SHP77 treated with DMSO at 0.1 percent for 48 hours (cell line): Measurements from ENCODE around the gene C9.
"Not testable (repeated sequence)": the region's sequence is repeated elsewhere in the genome, so short reads cannot be mapped to it uniquely, and the experiment has no call there.

Source experiments
- DNase-seq: peaks from one replicate; lab custom pipeline; 2025; lab: John Stamatoyannopoulos, UW

The C9 gene

DNA sequence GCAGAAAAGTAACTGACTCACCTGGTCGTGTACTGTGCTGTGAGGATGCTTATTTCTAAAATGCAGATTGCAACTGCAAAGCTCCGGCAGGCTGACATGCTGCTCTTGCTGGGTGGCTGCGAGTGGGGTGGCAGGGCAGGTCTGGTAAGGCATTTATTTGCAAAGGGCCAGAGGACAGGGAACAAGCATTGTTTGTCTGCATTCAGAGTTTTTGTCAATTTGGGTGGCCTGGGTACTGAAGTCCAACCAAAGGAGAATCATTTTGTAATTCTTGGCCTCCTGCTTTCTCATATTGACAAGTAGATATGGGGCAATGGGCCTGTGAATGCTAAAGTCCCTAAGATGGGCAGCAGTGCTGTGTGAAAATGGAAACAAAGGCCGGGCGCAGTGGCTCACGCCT is at the start of gene C9:
Gene C9, minus strand, starts transcription at position 129 of the 400 bp plus-strand sequence. Its CDS starts 31 bp downstream, at position 98.
- DNase-seq: no peak

- DNase-seq: no peak
Measured at GRCh38 chr5:39413771-39414170, 49.5 kb upstream of the C9 start.

- no peak for DNase-seq
Measured at GRCh38 chr5:39412721-39413394, 48.6 kb upstream of the C9 start.

DNA sequence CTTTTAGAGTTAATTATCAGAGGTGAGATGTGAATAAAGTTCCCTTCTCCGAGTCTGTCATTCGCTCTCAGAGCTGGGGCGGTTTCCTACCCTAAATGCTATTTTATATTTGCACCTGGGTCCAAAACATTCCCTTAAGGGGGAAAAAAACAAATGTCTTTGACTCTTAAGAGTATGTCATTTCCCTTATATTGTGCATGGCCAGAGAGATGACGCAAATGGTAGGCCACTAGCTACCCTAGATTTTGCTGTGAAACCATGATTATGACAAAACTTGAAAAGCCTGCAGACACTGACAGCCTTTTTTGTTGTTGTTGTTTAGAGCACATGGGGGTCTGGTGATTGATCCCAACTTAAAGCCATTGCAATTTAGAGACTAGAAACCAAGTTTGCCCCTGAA is 47.7 kb upstream of the C9 start:
- DNase-seq: no peak

DNA sequence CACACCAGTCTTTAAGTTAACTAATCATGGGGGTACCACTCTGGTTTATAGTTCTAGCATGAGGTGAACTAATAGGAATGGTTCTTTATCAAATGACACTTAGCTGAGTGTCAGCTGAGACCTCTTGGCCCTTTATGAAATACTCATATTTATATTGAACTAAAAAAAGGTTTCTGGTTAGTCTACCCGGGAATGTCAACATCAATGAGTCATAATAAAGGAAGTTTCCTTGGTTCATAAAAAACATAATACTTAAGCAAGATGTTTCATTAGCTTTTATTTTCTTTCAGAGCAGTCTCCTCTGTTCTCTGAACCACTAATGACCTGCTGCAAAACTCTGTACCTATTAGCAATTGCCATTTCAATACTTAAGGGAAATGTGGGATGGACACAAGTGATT is 46.8 kb upstream of the C9 start:
- no peak for DNase-seq

GRCh38 chr5:39409033-39409432 is 44.7 kb upstream of the C9 start:
- no peak for DNase-seq

GRCh38 chr5:39405083-39405843 is 41.0 kb upstream of the C9 start:
- DNase-seq: no peak

DNA sequence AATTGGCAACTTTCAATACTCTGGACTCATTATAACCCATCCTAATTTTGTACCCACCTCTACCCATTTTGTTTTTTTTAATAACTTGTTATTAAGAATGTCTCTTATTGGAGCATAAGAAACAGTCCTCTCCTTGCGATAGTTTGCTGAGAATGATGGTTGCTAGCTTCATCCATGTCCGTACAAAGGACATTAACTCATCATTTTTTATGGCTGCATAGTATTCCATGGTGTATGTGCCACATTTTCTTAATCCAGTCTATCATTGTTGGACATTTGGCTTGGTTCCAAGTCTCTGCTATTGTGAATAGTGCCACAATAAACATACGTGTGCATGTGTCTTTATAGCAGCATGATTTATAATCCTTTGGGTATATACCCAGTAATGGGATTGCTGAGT is 39.5 kb upstream of the C9 start:
- DNase-seq: not testable (repeated sequence)

DNA sequence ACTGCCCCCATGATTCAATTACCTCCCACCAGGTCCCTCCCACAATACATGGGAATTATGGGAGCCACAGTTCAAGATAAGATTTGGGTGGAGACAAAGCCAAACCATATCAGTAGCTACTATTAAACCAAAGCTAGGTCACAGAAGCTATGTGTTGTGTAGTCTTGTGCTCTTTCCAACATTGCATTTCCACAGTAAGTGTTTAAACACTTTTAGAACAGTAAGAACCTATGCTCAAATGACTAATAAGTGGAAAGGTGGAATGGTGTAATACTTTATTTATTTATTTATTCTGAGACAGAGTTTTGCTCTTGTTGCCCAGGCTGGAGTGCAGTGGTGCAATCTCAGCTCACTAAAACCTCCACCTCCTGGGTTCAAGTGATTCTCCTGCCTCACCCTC is 37.8 kb upstream of the C9 start:
- not testable (repeated sequence) for DNase-seq

DNA sequence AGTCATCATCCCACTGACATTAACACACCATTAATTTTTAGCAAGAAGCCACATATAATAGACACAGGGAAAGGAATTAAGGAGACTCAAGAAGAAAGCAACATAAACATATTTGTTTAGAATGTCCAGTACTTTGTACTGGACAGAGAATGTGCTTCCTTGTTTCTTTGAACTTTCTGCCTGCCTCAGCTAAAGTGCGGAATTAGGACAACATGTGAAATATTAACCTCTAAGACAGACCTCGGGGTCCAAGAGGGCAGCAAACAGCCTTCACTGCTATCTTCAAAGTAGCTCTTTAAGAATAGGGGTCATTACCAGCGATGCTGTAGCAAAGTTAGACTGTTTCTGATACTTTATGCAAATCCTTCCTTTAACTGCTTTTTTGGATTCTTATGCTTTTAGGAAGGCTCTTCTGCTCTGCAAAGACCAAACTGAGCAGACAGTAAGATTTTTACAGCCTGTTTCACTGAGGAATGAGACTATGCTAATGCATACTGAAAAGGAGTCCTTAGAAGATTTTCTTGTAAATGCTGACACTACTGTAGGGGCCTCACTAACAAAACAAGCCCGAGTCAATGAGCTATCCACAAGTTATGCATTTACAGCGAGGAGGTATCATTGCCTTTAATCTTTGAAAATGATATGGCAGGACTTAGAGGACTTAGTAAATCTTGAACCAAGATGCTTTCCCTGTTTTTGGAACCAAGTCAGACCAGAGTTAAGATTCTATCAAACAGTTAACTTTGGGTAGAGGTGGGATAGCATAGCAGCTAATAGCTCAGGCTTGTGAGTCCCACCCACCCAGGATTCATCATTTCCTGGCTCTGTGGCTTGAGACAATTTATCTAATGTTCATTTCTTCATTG is 36.7 kb upstream of the C9 start:
- no peak for DNase-seq

DNA sequence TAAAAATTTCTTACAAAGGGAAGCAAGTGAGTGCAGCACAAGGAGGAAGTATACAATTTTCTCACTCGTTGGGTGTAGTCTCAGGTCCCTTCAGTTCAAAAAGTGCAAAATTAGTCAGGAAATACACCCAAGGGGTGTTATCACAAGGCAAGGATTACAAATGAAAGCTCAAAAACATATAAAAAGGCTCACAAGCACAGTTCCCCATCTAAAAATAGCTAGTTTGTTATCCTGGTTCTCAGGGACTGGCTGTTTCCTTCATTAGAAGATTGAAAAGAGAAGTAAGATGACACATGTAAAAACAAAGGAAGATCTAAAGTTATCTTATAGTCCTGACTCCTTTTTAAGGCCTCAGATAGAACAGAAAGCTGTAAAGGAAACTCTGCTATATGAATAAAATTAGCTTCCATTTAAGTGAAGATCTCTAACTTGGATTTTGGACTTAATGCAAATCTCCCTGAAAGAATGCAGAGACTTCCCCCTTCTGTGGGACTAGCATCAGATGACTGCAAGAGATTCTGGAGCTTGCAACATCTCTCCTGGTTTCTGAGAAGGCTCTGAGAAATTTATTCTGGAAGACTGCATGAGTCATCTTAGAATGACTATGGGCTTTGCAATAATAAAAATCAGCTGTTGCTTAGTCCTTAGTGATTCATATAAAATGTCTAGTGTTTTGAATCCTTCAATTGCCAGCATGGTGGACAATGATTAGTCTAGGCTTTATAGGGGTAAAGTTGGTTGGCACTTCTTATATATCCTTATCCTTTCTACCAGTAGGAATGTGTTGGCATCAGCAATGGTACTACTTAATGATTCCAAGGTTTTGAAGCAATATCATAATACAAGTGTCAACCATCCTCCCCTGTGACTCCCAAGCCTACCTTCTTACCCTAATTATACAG is 35.1 kb upstream of the C9 start:
- no peak for DNase-seq

DNA sequence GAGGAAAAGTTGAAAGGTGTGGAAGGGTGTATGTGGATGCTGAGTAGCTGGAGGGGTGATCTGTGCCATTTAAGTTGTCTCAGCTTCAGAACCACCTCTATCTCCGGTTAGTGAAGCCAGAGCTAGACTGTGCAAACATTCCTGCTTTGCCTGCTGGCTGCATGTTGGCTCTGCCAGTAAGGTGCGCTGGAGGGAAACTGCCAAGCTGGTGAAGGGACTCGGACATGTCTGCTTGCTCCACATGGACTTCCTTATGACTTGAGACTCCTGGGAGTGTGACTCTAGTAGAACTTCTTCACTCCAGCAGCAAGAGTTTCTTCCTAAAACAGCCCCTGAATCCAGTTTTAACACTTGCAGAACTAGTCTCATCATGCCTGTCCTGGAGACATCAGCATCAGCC is 32.5 kb upstream of the C9 start:
- no peak for DNase-seq

DNA sequence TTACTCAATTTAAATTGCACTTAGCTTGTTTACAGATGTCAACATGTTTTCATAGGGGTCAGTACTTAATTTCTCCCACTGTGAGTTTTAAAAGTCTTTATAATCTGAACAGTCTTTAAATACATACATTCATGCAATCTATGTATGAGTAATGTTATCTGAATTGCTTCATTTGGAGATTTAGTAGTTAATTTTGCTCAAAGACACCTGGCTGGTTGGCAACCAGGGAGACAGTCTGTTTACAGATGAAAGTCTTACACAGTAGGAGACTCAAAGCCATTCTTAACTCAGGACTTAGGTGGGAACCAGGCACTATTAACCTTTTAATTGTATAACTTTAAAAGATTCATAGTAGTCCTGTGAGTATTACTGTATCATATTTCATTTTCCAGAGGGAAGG is 31.2 kb upstream of the C9 start:
- no peak for DNase-seq

DNA sequence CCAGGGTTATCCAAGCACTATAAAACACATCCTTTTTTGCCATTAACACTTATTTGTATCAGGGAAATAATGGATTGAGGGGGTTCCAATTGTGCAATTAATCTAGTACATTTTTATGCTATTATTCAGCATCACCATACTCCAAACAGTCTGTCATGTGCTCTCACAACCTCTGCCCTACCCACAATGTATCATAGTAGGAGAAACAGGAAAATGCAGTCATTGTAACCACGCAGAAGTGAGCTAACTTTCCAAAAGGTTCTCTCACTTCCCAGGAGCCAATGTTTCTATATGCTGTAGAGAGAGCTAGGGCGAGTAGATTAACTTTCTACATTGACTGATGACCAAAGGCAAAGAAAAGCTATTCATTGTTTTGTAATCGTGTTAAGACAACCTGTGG is 30.7 kb upstream of the C9 start:
- no peak for DNase-seq

DNA sequence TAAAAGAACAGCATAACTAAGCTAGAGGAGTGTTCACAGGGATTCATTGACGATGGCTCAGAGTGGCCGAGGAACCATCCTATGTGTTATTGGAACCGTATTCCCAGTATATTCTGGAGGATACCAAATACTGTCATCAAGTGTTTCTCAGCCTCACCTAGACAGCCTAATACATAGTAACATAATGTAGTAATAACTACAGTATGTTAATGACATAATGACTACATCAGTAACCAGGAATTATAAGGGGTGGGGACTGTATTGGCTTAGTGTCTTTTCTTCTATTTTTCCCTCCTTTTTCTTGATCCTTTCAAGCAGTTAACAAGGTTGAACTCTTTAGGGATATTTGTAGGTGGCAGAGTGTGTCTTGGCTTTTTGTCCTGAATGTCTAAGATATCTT is 26.6 kb upstream of the C9 start:
- no peak for DNase-seq

DNA sequence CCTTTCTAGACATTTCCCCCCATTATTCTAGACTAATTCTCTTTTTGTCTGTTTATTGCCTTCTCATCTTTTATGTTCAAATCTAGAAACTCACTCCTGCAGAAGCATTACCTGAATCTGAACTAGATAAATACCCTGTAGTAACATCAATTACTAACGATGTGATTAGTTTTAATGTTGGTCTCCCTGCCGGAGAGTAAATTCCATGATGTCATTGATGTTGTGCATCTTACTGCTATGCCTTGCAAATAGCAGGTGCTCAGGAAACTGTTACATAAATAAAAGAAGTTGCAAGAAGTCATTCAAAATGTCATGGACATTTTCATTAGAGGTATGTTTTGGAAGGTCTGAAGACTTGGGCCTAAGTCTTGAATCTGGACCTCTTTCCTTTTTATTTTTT is 23.0 kb upstream of the C9 start:
- DNase-seq: no peak

DNA sequence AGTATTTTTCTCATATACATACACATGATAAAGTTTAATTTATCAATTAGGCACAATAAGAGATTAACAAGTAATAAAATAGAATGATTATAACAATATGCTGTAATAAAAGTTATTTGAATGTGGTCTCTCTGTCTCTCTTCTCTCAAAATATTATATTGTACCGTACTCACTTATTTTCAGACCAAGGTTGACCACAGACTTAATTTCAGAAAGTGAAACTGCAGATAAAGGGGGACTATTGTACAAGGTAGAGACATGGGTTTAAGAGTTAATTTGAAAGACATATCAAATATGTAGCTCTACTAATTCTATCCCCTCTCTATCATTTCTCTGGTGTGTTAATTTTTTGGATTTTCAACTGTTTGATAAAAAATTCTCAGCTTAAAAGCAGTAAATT is 20.0 kb upstream of the C9 start:
- DNase-seq: no peak

GRCh38 chr5:39381376-39381775 is 17.1 kb upstream of the C9 start:
- DNase-seq: no peak

- DNase-seq: no peak
Measured at GRCh38 chr5:39379693-39380092, 15.4 kb upstream of the C9 start.

GRCh38 chr5:39377613-39378012 is 13.3 kb upstream of the C9 start:
- DNase-seq: no peak

GRCh38 chr5:39376293-39376714 is 12.0 kb upstream of the C9 start:
- DNase-seq: peak; percentile 68

GRCh38 chr5:39373791-39374190 is 9.5 kb upstream of the C9 start:
- no peak for DNase-seq
